ENCODE results near the gene GANC. TPM values are rescaled to one million over a fixed set of nuclear protein-coding genes. Genes with fewer than 3 reads are reported as not detected.

The GANC gene
- total and polyA plus RNA-seq, 9 of the 15 experiments (the other 6 are each of a cell fraction or from before 2014, with no cell fraction given): 10.9 to 19.0 (median 14.5) TPM

- no peak for DNase-seq (ENCODE audit: extremely low read depth in 1 of 4, low spot score in 3 of 4)
- H3K9me3 ChIP-seq (replicated peaks; ENCODE audit: control insufficient read depth, insufficient read depth, low read depth, low read length): no peaks in the 10 kb centered on the region
- no peaks in the 10 kb centered on the region for H3K27me3 ChIP-seq (ENCODE audit: control insufficient read depth in 2 of 2, insufficient read depth in 2 of 2, low read length in 2 of 2)
- H3K4me2 ChIP-seq (ENCODE audit: insufficient read depth, low read length): no peak overlapping the region
- intact Hi-C loops (cut with micrococcal nuclease): no loop called here
- H3K4me3 ChIP-seq: no peak overlapping the region
- no TSS peak for BruUV-seq (replicated peaks)
- no peak overlapping the region for H3K27ac ChIP-seq (ENCODE audit: extremely low read depth, low read depth, low read length)
- in situ Hi-C loops (cut with MboI): no loop called here
- no peak for FAIRE-seq
- no peak overlapping the region for H2AFZ ChIP-seq (ENCODE audit: low read depth, low read length)
- H3K4me1 ChIP-seq (replicated peaks in 1 of 2; ENCODE audit: control insufficient read depth in 2 of 2, insufficient read depth in 2 of 2, low read length in 2 of 2): no peaks in the 10 kb centered on the region
- WGBS (ENCODE audit: insufficient coverage, low coverage, missing lambda C conversion rate): 20% methylated on average over 1 of the region's 1 CpG
- 0 out of 3 replicates have a peak, but pooled peaks cover 3% of the 10 kb centered on the region for H3K36me3 ChIP-seq (ENCODE audit: control insufficient read depth, insufficient read depth, low read length)
- no peak overlapping the region for H3K9ac ChIP-seq (ENCODE audit: insufficient read depth in 1 of 2, low read depth in 2 of 2, low read length in 2 of 2)
- ChIA-PET POLR2A (interaction anchor here (0.6 kb wide), 1 partner anchor 321 kb away, joined by 3 read pairs; no protein-coding TSS in a partner anchor), CTCF (ENCODE audit: low intra/inter-chr PET ratio) (interaction anchor here (0.6 kb wide), 1 partner anchor 29 kb away, joined by 4 read pairs; no protein-coding TSS in a partner anchor)
- TF ChIP-seq MEF2A (IDR thresholded peaks at IDR 0.05; ENCODE audit: control insufficient read depth, low read depth, low read length) (no peak), GTF2A2 (tag; IDR thresholded peaks at IDR 0.05) (no peak), E2F3 (CRISPR knock-in tag; IDR thresholded peaks at IDR 0.05) (no peak), RBM34 (IDR thresholded peaks at IDR 0.05; ENCODE audit: borderline replicate concordance, insufficient read depth, low read length) (no peak), ZNF512 (tag; IDR thresholded peaks at IDR 0.05) (no peak)
- TF ChIP-seq, protein P1, sequence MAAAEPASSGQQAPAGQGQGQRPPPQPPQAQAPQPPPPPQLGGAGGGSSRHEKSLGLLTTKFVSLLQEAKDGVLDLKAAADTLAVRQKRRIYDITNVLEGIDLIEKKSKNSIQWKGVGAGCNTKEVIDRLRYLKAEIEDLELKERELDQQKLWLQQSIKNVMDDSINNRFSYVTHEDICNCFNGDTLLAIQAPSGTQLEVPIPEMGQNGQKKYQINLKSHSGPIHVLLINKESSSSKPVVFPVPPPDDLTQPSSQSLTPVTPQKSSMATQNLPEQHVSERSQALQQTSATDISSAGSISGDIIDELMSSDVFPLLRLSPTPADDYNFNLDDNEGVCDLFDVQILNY (CRISPR knock-in tag; IDR thresholded peaks at IDR 0.05): no peak
- no peaks in the 10 kb centered on the region for H3K79me2 ChIP-seq (ENCODE audit: control insufficient read depth, insufficient read depth, low read length)
- H4K20me1 ChIP-seq (replicated peaks; ENCODE audit: control insufficient read depth, insufficient read depth, low read length): no peaks in the 10 kb centered on the region
- no peak for ATAC-seq
- H3K9me1 ChIP-seq (ENCODE audit: control insufficient read depth, insufficient read depth, low read length): no peaks in the 10 kb centered on the region
Measured at GRCh38 chr15:42306681-42307080, 33.7 kb downstream of the GANC start.
